22Rv1 (cell line): ENCODE results near the gene CNTNAP2.
"Not testable (repeated sequence)": the region's sequence is repeated elsewhere in the genome, so short reads cannot be mapped to it uniquely, and the experiment has no call there.

Source experiments
- CTCF ChIP-seq: fragments of 450-650 bp; IDR thresholded peaks from 2 replicates; pipeline ENCODE4 v1.5.1; 2017; ENCODE audit warnings: mild to moderate bottlenecking
- ZFX ChIP-seq: fragments of 450-650 bp; IDR thresholded peaks from 2 replicates; pipeline ENCODE4 v1.6.1; 2017; ENCODE audit warnings: antibody characterized with exemption, borderline replicate concordance

GRCh38 chr7:146247991-146248390 lies 131.4 kb downstream of the CNTNAP2 start:
- not testable (repeated sequence) for TF ChIP-seq CTCF, ZFX
